ENCODE results near the gene EFNB2.

- no peak for TF ChIP-seq EP300 (IDR thresholded peaks at IDR 0.05)
- TF ChIP-seq POLR2A (IDR thresholded peaks at IDR 0.05) = no peak
- TF ChIP-seq, protein P1, sequence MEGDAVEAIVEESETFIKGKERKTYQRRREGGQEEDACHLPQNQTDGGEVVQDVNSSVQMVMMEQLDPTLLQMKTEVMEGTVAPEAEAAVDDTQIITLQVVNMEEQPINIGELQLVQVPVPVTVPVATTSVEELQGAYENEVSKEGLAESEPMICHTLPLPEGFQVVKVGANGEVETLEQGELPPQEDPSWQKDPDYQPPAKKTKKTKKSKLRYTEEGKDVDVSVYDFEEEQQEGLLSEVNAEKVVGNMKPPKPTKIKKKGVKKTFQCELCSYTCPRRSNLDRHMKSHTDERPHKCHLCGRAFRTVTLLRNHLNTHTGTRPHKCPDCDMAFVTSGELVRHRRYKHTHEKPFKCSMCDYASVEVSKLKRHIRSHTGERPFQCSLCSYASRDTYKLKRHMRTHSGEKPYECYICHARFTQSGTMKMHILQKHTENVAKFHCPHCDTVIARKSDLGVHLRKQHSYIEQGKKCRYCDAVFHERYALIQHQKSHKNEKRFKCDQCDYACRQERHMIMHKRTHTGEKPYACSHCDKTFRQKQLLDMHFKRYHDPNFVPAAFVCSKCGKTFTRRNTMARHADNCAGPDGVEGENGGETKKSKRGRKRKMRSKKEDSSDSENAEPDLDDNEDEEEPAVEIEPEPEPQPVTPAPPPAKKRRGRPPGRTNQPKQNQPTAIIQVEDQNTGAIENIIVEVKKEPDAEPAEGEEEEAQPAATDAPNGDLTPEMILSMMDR (IDR thresholded peaks at IDR 0.05) = no peak
These were observed 89.5 kb downstream of the EFNB2 start for GRCh38 chr13:106445996-106446395.

Data from ovary (tissue), 3 donors.